GM18867 (cell line): Measurements from ENCODE around the gene CLDN22.
"Not testable (repeated sequence)": the region's sequence is repeated elsewhere in the genome, so short reads cannot be mapped to it uniquely, and the experiment has no call there.

ENCODE experiments used
- ATAC-seq: cut with Tn5 transposase; IDR thresholded peaks from one replicate; pipeline ENCODE4 v1.9.1; 2021; ENCODE audit warnings: mild to moderate bottlenecking, moderate library complexity; ENCODE audit not compliant: unreplicated experiment

CLDN22 gene

GRCh38 chr4:183347566-183347965 is 27.5 kb upstream of the CLDN22 start:
- no peak for ATAC-seq

GRCh38 chr4:183347146-183347545 is 27.1 kb upstream of the CLDN22 start:
- no peak for ATAC-seq

GRCh38 chr4:183345261-183345660 is 25.2 kb upstream of the CLDN22 start:
- ATAC-seq = no peak

- no peak for ATAC-seq
Measured at GRCh38 chr4:183344523-183345255, 24.6 kb upstream of the CLDN22 start.

- ATAC-seq = no peak
Measured at GRCh38 chr4:183343730-183344129, 23.7 kb upstream of the CLDN22 start.

- ATAC-seq = no peak
Measured at GRCh38 chr4:183342541-183343533, 22.8 kb upstream of the CLDN22 start.

- ATAC-seq = no peak
Measured at GRCh38 chr4:183337833-183338232, 17.8 kb upstream of the CLDN22 start.

GRCh38 chr4:183337349-183337748 is 17.3 kb upstream of the CLDN22 start:
- ATAC-seq = no peak

GRCh38 chr4:183335369-183335940 is 15.4 kb upstream of the CLDN22 start:
- ATAC-seq = no peak

GRCh38 chr4:183333983-183334382 is 13.9 kb upstream of the CLDN22 start:
- no peak for ATAC-seq

- ATAC-seq = no peak
Measured at GRCh38 chr4:183333202-183333601, 13.1 kb upstream of the CLDN22 start.

GRCh38 chr4:183332447-183332846 is 12.4 kb upstream of the CLDN22 start:
- ATAC-seq = no peak

GRCh38 chr4:183330841-183331240 is 10.8 kb upstream of the CLDN22 start:
- ATAC-seq = no peak

- no peak for ATAC-seq
Measured at GRCh38 chr4:183329954-183330742, 10.1 kb upstream of the CLDN22 start.

GRCh38 chr4:183329244-183329643 is 9.2 kb upstream of the CLDN22 start:
- ATAC-seq = no peak

- ATAC-seq = no peak
Measured at GRCh38 chr4:183328832-183329231, 8.8 kb upstream of the CLDN22 start.

- ATAC-seq = no peak
Measured at GRCh38 chr4:183327827-183328226, 7.8 kb upstream of the CLDN22 start.

- no peak for ATAC-seq
Measured at GRCh38 chr4:183326853-183327252, 6.8 kb upstream of the CLDN22 start.

GRCh38 chr4:183326387-183326786 is 6.3 kb upstream of the CLDN22 start:
- ATAC-seq = not testable (repeated sequence)

- ATAC-seq = no peak
Measured at GRCh38 chr4:183324619-183325018, 4.5 kb upstream of the CLDN22 start.

- ATAC-seq = not testable (repeated sequence)
Measured at GRCh38 chr4:183324056-183324455, 4.0 kb upstream of the CLDN22 start.
